ENCODE results near the gene MLX.
A peak's percentile ranks its signal among the peaks of the same experiment; 100 is the strongest.

Gene MLX

DNA sequence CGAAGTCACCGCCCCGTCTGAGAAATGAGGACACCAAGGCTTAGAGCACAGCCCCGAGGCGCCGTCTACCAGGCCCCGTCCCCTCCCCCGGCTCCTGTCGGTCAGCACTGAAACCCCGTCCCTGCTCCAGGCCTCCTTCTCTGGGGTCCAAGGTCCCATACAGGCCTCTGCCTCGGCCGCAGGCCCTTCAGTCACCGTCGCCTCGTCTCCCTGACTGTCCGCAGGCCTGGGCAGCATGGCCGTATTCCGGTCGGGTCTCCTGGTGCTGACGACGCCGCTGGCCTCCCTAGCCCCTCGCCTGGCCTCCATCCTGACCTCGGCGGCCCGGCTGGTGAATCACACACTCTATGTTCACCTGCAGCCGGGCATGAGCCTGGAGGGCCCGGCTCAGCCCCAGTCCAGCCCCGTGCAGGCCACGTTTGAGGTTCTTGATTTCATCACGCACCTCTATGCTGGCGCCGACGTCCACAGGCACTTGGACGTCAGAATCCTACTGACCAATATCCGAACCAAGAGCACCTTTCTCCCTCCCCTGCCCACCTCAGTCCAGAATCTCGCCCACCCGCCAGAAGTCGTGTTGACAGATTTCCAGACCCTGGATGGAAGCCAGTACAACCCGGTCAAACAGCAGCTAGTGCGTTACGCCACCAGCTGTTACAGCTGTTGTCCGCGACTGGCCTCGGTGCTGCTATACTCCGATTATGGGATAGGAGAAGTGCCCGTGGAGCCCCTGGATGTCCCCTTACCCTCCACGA, 4.3 kb upstream of the MLX start:
- TF ChIP-seq, protein P1, sequence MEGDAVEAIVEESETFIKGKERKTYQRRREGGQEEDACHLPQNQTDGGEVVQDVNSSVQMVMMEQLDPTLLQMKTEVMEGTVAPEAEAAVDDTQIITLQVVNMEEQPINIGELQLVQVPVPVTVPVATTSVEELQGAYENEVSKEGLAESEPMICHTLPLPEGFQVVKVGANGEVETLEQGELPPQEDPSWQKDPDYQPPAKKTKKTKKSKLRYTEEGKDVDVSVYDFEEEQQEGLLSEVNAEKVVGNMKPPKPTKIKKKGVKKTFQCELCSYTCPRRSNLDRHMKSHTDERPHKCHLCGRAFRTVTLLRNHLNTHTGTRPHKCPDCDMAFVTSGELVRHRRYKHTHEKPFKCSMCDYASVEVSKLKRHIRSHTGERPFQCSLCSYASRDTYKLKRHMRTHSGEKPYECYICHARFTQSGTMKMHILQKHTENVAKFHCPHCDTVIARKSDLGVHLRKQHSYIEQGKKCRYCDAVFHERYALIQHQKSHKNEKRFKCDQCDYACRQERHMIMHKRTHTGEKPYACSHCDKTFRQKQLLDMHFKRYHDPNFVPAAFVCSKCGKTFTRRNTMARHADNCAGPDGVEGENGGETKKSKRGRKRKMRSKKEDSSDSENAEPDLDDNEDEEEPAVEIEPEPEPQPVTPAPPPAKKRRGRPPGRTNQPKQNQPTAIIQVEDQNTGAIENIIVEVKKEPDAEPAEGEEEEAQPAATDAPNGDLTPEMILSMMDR (conservative IDR thresholded peaks at IDR 0.05; ENCODE audit: low read depth, low read length): no peak
- peak overlapping the region; percentile 88 for H3K4me3 ChIP-seq (ENCODE audit: low read depth, low read length)
- peak; percentile 57 for DNase-seq (ENCODE audit: low read depth)

DNA sequence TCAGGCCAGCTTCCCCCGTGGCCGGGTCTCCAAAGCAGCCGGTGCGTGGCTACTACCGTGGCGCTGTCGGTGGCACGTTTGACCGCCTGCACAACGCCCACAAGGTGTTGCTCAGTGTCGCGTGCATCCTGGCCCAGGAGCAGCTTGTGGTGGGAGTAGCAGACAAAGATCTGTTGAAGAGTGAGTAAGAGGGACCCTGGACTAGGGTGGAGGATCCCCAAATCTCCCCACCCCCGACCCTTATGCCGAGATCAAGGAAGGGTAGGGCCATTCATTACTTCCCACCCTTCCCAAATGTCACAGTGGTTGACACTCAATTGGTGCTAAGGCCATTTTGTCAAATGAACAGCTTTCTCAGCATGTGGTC, 3.8 kb upstream of the MLX start:
- TF ChIP-seq, protein P1 (conservative IDR thresholded peaks at IDR 0.05; ENCODE audit: low read depth, low read length): no peak
- DNase-seq (ENCODE audit: low read depth): no peak
- peak overlapping the region; percentile 88 for H3K4me3 ChIP-seq (ENCODE audit: low read depth, low read length)

DNA sequence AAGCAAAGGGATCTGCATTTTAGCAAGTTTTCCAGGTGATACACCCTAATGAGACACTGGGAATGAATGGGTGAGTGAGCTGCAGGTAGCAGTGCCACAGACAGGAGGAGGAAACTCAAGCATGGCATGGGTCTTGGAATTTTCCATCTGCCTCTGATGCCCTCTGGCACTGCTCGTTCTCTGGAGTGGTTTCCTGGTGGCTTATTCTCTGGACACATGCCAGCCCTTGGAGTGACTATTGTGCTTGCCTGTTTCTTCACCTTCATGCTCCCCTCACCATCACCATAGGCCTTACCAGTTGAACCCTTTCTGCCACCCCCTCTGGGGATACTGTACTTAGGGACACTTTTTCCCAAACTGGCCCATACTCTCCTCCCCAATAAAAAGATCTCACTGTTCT, 3.4 kb upstream of the MLX start:
- DNase-seq (ENCODE audit: low read depth): no peak
- peak overlapping the region; percentile 88 for H3K4me3 ChIP-seq (ENCODE audit: low read depth, low read length)
- TF ChIP-seq, protein P1 (conservative IDR thresholded peaks at IDR 0.05; ENCODE audit: low read depth, low read length): no peak

DNA sequence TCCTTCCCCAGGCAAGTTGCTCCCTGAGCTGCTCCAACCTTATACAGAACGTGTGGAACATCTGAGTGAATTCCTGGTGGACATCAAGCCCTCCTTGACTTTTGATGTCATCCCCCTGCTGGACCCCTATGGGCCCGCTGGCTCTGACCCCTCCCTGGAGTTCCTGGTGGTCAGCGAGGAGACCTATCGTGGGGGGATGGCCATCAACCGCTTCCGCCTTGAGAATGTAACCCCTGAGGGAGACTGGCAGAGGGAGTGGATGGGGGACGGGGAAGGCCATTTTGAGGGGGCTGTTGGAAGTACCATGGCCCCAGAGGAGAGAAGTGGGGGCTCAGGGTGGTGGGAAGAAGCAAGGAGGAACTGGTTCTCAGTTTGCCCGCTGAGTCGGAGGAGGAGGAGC, 3.0 kb upstream of the MLX start:
- TF ChIP-seq, protein P1 (conservative IDR thresholded peaks at IDR 0.05; ENCODE audit: low read depth, low read length): no peak
- DNase-seq (ENCODE audit: low read depth): no peak
- H3K4me3 ChIP-seq (ENCODE audit: low read depth, low read length): no peak overlapping the region

DNA sequence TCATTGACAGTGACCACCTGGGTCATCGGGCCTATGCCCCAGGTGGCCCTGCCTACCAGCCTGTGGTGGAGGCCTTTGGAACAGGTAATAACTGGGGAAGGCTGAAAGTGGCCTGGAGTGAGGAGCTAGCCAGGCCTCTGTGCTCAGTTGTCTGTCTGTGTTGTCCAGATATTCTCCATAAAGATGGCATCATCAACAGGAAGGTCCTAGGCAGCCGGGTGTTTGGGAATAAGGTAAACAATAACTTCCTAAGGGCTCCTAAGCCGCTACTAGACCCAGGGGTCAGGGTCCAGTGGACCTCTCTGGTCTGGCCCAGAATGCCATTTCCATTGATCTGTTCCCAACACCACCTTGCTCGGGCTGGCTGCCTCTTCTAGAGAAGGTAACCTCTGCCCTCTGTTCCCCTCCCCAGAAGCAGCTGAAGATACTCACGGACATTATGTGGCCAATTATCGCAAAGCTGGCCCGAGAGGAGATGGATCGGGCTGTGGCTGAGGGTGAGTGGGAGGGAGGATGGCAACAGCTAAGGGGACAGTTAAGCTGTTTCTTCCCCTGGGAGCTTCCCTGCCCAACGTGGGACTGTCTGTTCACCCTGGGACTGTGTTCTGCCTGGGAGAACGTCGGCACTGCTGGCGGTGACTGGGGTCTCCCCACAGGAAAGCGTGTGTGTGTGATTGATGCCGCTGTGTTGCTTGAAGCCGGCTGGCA, 1.9 kb upstream of the MLX start:
- H3K4me3 ChIP-seq (ENCODE audit: low read depth, low read length): no peak overlapping the region
- TF ChIP-seq, protein P1 (conservative IDR thresholded peaks at IDR 0.05; ENCODE audit: low read depth, low read length): no peak
- no peak for DNase-seq (ENCODE audit: low read depth)

DNA sequence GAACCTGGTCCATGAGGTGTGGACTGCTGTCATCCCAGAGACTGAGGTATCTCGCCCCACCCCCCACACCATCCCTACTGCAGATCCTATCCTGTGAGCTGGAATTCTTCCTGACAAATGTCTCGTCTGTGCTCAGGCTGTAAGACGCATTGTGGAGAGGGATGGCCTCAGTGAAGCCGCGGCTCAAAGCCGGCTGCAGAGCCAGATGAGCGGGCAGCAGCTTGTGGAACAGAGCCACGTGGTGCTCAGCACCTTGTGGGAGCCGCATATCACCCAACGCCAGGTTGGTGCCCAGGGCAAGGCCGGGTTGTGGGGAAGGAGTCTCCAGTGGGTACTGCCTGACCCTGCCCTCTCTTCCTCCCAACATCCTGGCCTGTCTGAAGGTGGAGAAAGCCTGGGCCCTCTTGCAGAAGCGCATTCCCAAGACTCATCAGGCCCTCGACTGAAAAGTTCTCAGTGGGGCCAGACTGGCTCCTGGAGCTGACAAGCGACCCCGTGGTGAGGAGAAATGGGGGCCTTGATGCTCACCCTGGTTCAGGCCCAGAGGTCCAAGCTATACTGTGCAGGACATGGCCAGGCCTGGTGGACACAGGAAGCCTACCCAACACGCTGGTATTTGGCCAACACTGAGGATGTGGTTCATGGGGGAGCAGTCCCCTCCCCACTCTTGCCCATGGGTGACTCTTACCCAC, 1.2 kb upstream of the MLX start:
- TF ChIP-seq, protein P1 (conservative IDR thresholded peaks at IDR 0.05; ENCODE audit: low read depth, low read length): no peak
- no peak overlapping the region for H3K4me3 ChIP-seq (ENCODE audit: low read depth, low read length)
- no peak for DNase-seq (ENCODE audit: low read depth)
